ENCODE measurements around the gene MPG. TPM values are rescaled to one million over a fixed set of nuclear protein-coding genes. Genes with fewer than 3 reads are reported as not detected.

Gene MPG
- total RNA-seq, 1 experiment from 2014 or later = 60.0 TPM

DNA sequence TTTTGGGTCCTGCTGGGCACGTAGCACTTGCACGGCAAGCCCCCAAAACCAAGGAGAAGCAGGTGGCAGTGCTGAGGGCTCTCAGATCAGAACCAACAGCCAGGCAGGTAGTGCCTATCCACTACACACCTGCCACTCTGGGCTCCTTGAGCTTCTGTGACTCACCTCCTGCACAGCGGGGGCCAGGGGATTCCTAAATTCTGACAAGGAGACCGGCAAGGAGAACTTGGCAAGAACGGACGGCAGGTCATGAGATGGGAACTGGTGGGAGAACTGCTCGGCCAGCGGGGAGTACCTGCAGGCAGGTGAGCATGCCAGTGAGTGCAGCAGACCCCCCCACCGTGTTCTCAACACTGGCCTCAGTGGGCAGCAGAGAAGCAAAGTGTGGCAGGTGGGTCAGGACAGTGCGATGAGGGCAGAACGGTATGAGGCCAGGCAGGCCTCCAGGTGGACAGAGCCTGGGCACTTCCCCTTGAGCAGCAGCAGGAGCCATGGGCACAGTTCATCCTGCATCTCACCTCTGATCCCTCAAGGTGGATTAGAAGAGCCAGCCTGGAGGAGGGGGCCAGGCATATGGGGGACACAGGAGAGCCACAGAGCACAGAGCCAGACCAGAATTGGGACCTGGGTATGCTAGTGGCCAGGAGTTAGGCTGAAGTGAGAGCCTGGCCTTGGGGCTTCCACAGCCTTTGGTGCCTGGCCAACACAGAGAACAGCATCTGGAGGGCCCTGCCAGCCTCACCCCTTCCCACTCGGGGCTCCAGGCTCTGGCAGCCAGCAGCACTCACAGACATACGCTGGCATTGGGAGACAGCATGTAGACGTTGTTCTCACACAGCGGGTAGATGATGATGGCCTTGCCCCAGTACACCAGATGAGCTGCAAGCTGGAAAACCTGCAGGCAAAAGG lies 14.7 kb downstream of the MPG start:
- H3K27ac Mint-ChIP-seq = no peak overlapping the region
- H3K4me1 Mint-ChIP-seq = no peaks in the 10 kb centered on the region; the same call in 1 of the 2 replicates
- H3K4me3 Mint-ChIP-seq = no peak overlapping the region
- no peaks in the 10 kb centered on the region for H3K9me3 Mint-ChIP-seq
- TF ChIP-seq ZNF396 (CRISPR knock-in tag; IDR thresholded peaks at IDR 0.05; ENCODE audit: borderline replicate concordance) = no peak
- no peak for TF ChIP-seq MXD4 (CRISPR knock-in tag; IDR thresholded peaks at IDR 0.05; ENCODE audit: borderline replicate concordance)
- TF ChIP-seq, protein P1, sequence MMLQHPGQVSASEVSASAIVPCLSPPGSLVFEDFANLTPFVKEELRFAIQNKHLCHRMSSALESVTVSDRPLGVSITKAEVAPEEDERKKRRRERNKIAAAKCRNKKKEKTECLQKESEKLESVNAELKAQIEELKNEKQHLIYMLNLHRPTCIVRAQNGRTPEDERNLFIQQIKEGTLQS (CRISPR knock-in tag; conservative IDR thresholded peaks at IDR 0.05) = no peak
- TF ChIP-seq SMAD3 (CRISPR knock-in tag; IDR thresholded peaks at IDR 0.05; ENCODE audit: borderline replicate concordance) = no peak
- no peak for TF ChIP-seq TEAD1 (CRISPR knock-in tag; IDR thresholded peaks at IDR 0.05)
- TF ChIP-seq FOXJ3 (CRISPR knock-in tag; IDR thresholded peaks at IDR 0.05; ENCODE audit: borderline replicate concordance) = no peak
- TF ChIP-seq, protein P2, sequence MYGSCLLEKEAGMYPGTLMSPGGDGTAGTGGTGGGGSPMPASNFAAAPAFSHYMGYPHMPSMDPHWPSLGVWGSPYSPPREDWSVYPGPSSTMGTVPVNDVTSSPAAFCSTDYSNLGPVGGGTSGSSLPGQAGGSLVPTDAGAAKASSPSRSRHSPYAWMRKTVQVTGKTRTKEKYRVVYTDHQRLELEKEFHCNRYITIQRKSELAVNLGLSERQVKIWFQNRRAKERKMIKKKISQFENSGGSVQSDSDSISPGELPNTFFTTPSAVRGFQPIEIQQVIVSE (CRISPR knock-in tag; IDR thresholded peaks at IDR 0.05; ENCODE audit: borderline replicate concordance) = no peak
- TF ChIP-seq, protein P3, sequence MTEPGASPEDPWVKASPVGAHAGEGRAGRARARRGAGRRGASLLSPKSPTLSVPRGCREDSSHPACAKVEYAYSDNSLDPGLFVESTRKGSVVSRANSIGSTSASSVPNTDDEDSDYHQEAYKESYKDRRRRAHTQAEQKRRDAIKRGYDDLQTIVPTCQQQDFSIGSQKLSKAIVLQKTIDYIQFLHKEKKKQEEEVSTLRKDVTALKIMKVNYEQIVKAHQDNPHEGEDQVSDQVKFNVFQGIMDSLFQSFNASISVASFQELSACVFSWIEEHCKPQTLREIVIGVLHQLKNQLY (CRISPR knock-in tag; IDR thresholded peaks at IDR 0.05) = no peak
- no peak for TF ChIP-seq CREM (CRISPR knock-in tag; IDR thresholded peaks at IDR 0.05)
- no peak for TF ChIP-seq ZNF232 (CRISPR knock-in tag; IDR thresholded peaks at IDR 0.05)
- TF ChIP-seq, protein P4, sequence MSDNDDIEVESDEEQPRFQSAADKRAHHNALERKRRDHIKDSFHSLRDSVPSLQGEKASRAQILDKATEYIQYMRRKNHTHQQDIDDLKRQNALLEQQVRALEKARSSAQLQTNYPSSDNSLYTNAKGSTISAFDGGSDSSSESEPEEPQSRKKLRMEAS (CRISPR knock-in tag; IDR thresholded peaks at IDR 0.05) = no peak
- TF ChIP-seq TEAD4 (CRISPR knock-in tag; IDR thresholded peaks at IDR 0.05) = no peak
- TF ChIP-seq NR3C1 (CRISPR knock-in tag; conservative IDR thresholded peaks at IDR 0.05; ENCODE audit: low read depth) = no peak
- TF ChIP-seq HMGA2 (CRISPR knock-in tag; IDR thresholded peaks at IDR 0.05) = no peak
- no peak for TF ChIP-seq ESRRA (CRISPR knock-in tag; IDR thresholded peaks at IDR 0.05; ENCODE audit: borderline replicate concordance)
- TF ChIP-seq, protein P5, sequence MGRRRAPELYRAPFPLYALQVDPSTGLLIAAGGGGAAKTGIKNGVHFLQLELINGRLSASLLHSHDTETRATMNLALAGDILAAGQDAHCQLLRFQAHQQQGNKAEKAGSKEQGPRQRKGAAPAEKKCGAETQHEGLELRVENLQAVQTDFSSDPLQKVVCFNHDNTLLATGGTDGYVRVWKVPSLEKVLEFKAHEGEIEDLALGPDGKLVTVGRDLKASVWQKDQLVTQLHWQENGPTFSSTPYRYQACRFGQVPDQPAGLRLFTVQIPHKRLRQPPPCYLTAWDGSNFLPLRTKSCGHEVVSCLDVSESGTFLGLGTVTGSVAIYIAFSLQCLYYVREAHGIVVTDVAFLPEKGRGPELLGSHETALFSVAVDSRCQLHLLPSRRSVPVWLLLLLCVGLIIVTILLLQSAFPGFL (CRISPR knock-in tag; IDR thresholded peaks at IDR 0.05; ENCODE audit: borderline replicate concordance) = no peak
- TF ChIP-seq, protein P6, sequence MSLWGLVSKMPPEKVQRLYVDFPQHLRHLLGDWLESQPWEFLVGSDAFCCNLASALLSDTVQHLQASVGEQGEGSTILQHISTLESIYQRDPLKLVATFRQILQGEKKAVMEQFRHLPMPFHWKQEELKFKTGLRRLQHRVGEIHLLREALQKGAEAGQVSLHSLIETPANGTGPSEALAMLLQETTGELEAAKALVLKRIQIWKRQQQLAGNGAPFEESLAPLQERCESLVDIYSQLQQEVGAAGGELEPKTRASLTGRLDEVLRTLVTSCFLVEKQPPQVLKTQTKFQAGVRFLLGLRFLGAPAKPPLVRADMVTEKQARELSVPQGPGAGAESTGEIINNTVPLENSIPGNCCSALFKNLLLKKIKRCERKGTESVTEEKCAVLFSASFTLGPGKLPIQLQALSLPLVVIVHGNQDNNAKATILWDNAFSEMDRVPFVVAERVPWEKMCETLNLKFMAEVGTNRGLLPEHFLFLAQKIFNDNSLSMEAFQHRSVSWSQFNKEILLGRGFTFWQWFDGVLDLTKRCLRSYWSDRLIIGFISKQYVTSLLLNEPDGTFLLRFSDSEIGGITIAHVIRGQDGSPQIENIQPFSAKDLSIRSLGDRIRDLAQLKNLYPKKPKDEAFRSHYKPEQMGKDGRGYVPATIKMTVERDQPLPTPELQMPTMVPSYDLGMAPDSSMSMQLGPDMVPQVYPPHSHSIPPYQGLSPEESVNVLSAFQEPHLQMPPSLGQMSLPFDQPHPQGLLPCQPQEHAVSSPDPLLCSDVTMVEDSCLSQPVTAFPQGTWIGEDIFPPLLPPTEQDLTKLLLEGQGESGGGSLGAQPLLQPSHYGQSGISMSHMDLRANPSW (CRISPR knock-in tag; conservative IDR thresholded peaks at IDR 0.05; ENCODE audit: low read depth) = no peak
- TF ChIP-seq JAZF1 (CRISPR knock-in tag; IDR thresholded peaks at IDR 0.05) = no peak
- no peak for TF ChIP-seq ZNF416 (CRISPR knock-in tag; IDR thresholded peaks at IDR 0.05)
- CTCF ChIA-PET = interaction anchor here (1.4 to 11.4 kb wide), 6 partner anchors 14 to 25 kb away, joined by 3 to 493 read pairs (median 10); partner anchors contain the start of genes MPG and RHBDF1
- DNase-seq (ENCODE audit: low spot score) (no peak), ATAC-seq (no peak)
- no peaks in the 10 kb centered on the region for H3K27me3 Mint-ChIP-seq (ENCODE audit: low read depth)
- POLR2A ChIA-PET = no interaction called here
- H3K36me3 Mint-ChIP-seq = peaks cover 16% of the 10 kb centered on the region; the same call in 1 of the 2 replicates

Measured in WTC11 (cell line).